Measurements from ENCODE around the gene WDR75. TPM values are rescaled to one million over a fixed set of nuclear protein-coding genes. Genes with fewer than 3 reads are reported as not detected.

The WDR75 gene
- 10 to 100 TPM; 11.6 to 37.5 (median 15.6) TPM for polyA plus RNA-seq
- long read RNA-seq, donor 1, result 0 reads
- long read RNA-seq, donor 2, partial matches to known transcripts, result 0 of 4 reads
- long read RNA-seq, donor 2, other reads (novel, unspliced or antisense), result 0 of 4 reads
- long read RNA-seq, donor 3, partial matches to known transcripts, result 0 of 6 reads
- long read RNA-seq, donor 3, other reads (novel, unspliced or antisense), result 0 of 6 reads
- long read RNA-seq, donor 4, result 0 reads
- long read RNA-seq, donor 5, result 0 reads
- long read RNA-seq, donor 6, full-length matches to known transcripts, result 5 of 13 reads
- long read RNA-seq, donor 6, partial matches to known transcripts, result 8 of 13 reads
- long read RNA-seq, donor 6, other reads (novel, unspliced or antisense), result 0 of 13 reads
- long read RNA-seq, donor 7, result 0 reads
- long read RNA-seq, donor 8, partial matches to known transcripts, result 0 of 2 reads
- long read RNA-seq, donor 8, other reads (novel, unspliced or antisense), result 0 of 2 reads
- long read RNA-seq, donor 9, partial matches to known transcripts, result 0 of 2 reads
- long read RNA-seq, donor 9, other reads (novel, unspliced or antisense), result 0 of 2 reads
- long read RNA-seq, donor 10, partial matches to known transcripts, result 16 of 24 reads
- long read RNA-seq, donor 10, other reads (novel, unspliced or antisense), result 0 of 24 reads

DNA sequence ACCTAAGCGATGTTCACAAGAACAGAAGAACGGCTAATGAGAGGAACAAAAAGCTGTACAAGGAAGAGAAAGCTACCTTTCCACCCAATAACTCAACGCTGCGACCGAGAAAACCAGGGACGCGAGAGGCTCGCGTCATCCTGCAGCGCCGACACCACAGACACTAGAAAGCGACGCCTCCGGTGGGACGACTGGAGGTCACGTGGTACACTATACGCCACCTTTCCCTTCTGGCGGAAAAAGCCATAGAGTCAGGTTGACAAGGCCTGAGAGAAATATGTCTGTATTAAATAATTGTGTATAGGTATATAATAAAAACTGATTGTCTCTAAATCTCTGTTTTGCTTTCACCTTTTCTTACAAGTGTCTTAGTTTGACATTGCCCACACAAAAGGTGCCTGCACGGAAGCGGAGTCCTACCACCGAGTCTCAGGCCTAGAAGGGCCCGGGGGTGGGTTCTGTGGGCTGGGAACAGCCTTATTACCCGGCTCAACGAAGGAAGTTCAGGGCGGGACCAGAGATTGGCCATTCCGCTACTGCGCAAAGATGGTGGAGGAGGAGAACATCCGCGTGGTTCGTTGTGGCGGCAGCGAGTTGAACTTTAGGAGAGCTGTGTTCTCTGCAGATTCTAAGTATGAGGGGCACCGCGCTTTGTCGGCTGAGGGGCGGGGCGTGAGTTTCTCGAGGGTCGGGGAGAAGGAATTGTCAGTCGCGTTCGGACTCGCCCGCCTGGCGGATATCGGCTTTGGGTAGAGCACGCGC lies at the start of gene WDR75:
WDR75 (plus strand) TSS at position 528 of the 762 bp plus-strand sequence; CDS start at position 547, 19 bp downstream.
- H3K36me3 ChIP-seq (ENCODE audit: control insufficient read depth in 3 of 3, insufficient read depth in 2 of 3, low read depth in 1 of 3, low read length in 3 of 3), result peaks cover 0 to 2% (median 0%) of the 10 kb centered on the region in 3 donors
- FAIRE-seq, result no peak
- DNase-seq, result peak; percentile 96 to 97
- H3K27ac ChIP-seq (ENCODE audit: low read depth in 1 of 3, low read length in 2 of 3), result peak within 1 kb of the TSS; percentile 94 to 96 (median 96)
- no peaks in the 10 kb centered on the region for H3K27me3 ChIP-seq (ENCODE audit: control insufficient read depth in 3 of 3, insufficient read depth in 3 of 3, low read length in 3 of 3)
- WGBS, 3 donors, result 0 to 1% (median 0%) methylated on average over 47 to 48 of the region's 48 CpGs
- peak within 1 kb of the TSS; percentile 73 to 82 (median 77) for H3K4me3 ChIP-seq (ENCODE audit: low read depth in 1 of 3, low read length in 3 of 3)
- H3K9me3 ChIP-seq (ENCODE audit: control insufficient read depth in 2 of 2, insufficient read depth in 1 of 2, low read depth in 1 of 2, low read length in 1 of 2), result no peaks in the 10 kb centered on the region
- peaks cover 2 to 16% (median 13%) of the 10 kb centered on the region in 3 donors for H3K4me1 ChIP-seq (ENCODE audit: control insufficient read depth in 3 of 3, insufficient read depth in 2 of 3, low read depth in 1 of 3, low read length in 2 of 3)

DNA sequence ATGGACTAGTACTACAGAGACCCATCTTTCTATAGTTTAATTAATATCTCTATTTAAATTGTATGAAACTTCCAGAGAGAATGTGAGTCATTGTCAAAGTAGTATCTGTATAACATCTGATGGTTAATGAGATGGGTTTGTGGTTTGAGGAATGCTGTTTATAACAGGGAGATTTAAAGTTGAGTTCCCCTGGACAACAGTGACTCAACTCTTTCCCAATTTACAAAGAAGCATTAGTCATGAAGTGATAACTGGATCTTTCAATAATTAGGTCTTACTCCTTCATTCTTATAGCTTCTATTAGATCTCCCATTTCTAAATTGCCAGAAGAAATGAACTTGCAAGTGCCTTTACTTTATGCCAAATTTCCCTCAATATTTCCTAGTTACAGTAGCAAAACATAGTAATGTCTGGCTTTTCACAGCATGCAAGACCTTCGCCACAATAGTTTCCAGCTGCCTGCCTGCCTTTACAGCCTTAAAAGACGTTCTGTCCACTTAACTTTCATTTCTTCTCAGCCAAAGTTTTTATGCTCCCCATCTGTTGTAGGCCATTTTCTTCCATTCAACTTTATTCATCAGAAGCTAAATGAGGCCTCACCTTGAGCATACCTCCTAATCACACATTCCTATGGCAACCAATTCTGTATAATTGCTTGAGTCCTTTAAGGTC lies 47.7 kb upstream of the WDR75 start:
- peaks cover 0 to 4% of the 10 kb centered on the region in 2 donors for H3K9me3 ChIP-seq (ENCODE audit: control insufficient read depth in 2 of 2, insufficient read depth in 1 of 2, low read depth in 1 of 2, low read length in 1 of 2)
- no peaks in the 10 kb centered on the region for H3K4me1 ChIP-seq (ENCODE audit: control insufficient read depth in 3 of 3, insufficient read depth in 2 of 3, low read depth in 1 of 3, low read length in 2 of 3)
- H3K27me3 ChIP-seq (ENCODE audit: control insufficient read depth in 3 of 3, insufficient read depth in 3 of 3, low read length in 3 of 3), result no peaks in the 10 kb centered on the region
- no peaks in the 10 kb centered on the region for H3K36me3 ChIP-seq (ENCODE audit: control insufficient read depth in 3 of 3, insufficient read depth in 2 of 3, low read depth in 1 of 3, low read length in 3 of 3)
- WGBS, 3 donors, result 67 to 79% (median 77%) methylated on average over 2 of the region's 2 CpGs
- H3K27ac ChIP-seq (ENCODE audit: low read depth in 1 of 3, low read length in 2 of 3), result no peak overlapping the region
- DNase-seq (no peak), FAIRE-seq (no peak)
- no peak overlapping the region for H3K4me3 ChIP-seq (ENCODE audit: low read depth in 1 of 3, low read length in 3 of 3)

DNA sequence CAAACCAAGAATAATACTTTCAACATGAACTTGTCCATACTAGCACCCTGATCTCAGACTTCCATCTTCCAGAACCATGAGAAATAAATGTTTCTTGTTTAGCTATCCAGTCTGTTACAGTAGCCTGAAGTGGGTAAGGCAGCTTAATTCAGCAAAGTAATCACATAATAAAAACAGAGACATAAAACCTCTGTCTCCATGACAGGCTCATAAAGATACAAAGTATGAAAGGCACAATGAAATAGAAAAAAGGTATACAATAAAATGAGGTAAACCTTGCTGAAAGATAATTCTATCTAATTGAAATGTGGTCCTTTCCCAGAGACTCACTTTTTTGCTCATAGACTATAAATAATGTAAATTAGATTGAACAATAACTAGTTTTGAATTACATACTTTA lies 46.7 kb upstream of the WDR75 start:
- Histone ChIP-seq H3K4me1 (ENCODE audit: control insufficient read depth in 3 of 3, insufficient read depth in 2 of 3, low read depth in 1 of 3, low read length in 2 of 3) (no peaks in the 10 kb centered on the region), H3K36me3 (ENCODE audit: control insufficient read depth in 3 of 3, insufficient read depth in 2 of 3, low read depth in 1 of 3, low read length in 3 of 3) (no peaks in the 10 kb centered on the region), H3K4me3 (ENCODE audit: low read depth in 1 of 3, low read length in 3 of 3) (no peak overlapping the region), H3K27ac (ENCODE audit: low read depth in 1 of 3, low read length in 2 of 3) (no peak overlapping the region), H3K9me3 (ENCODE audit: control insufficient read depth in 2 of 2, insufficient read depth in 1 of 2, low read depth in 1 of 2, low read length in 1 of 2) (peaks cover 0 to 4% of the 10 kb centered on the region in 2 donors), H3K27me3 (ENCODE audit: control insufficient read depth in 3 of 3, insufficient read depth in 3 of 3, low read length in 3 of 3) (no peaks in the 10 kb centered on the region)
- FAIRE-seq (no peak), DNase-seq (no peak)

DNA sequence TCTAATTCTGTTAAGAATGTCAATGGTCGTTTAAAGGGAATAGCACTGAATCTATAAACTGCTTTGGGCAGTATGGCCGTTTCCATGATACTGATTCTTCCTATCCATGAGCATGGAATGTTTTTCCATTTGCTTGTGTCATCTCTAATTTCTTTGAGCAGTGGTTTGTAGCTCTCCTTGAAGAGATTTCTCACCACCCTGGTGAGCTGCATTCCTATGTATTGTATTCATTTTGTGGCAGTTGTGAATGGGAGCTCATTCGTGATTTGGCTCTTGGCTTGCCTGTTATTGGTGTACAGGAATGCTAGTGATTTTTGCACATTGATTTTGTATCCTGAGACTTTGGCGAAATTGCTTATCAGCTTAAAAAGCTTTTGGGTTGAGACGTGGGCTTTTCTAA lies 38.3 kb upstream of the WDR75 start:
- H3K4me1 ChIP-seq (ENCODE audit: control insufficient read depth in 3 of 3, insufficient read depth in 2 of 3, low read depth in 1 of 3, low read length in 2 of 3), result no peaks in the 10 kb centered on the region
- DNase-seq (no peak), FAIRE-seq (no peak)
- H3K4me3 ChIP-seq (ENCODE audit: low read depth in 1 of 3, low read length in 3 of 3), result no peak overlapping the region
- H3K36me3 ChIP-seq (ENCODE audit: control insufficient read depth in 3 of 3, insufficient read depth in 2 of 3, low read depth in 1 of 3, low read length in 3 of 3), result no peaks in the 10 kb centered on the region
- H3K9me3 ChIP-seq (ENCODE audit: control insufficient read depth in 2 of 2, insufficient read depth in 1 of 2, low read depth in 1 of 2, low read length in 1 of 2), result no peaks in the 10 kb centered on the region
- H3K27ac ChIP-seq (ENCODE audit: low read depth in 1 of 3, low read length in 2 of 3), result no peak overlapping the region
- 75 to 85% (median 81%) methylated on average over 5 of the region's 5 CpGs for WGBS, 3 donors
- H3K27me3 ChIP-seq (ENCODE audit: control insufficient read depth in 3 of 3, insufficient read depth in 3 of 3, low read length in 3 of 3), result no peaks in the 10 kb centered on the region

DNA sequence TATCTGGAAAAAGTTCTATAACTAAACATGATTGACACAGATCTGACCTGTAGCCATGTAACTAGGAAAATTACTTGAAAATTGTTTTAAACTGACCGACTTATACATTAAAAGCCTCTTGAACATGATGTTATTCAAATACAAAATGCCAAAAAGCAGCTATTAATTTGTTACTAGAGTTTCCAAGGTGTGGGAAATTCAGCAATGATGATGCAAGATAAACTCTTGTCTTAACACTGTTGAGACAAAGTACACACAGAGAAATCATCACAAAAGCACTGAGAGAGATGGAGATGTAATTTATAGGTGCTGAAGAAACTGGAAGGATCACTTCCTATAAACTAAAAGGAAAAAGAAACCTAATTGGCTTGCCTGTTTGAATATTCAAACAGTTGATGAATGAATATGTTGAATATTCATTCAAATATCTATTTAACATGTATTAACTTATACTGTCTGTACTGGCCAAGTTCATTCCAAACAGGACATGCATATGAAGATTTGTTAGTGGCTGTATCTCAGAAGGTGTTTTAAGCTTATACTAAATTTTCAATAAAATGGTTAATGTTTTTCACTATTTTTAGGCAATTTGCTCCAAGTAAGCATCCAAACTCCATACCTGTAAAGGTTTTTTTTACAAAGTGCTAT lies 34.6 kb upstream of the WDR75 start:
- Histone ChIP-seq H3K9me3 (ENCODE audit: control insufficient read depth in 2 of 2, insufficient read depth in 1 of 2, low read depth in 1 of 2, low read length in 1 of 2) (no peaks in the 10 kb centered on the region), H3K4me1 (ENCODE audit: control insufficient read depth in 3 of 3, insufficient read depth in 2 of 3, low read depth in 1 of 3, low read length in 2 of 3) (peaks cover 0 to 3% (median 0%) of the 10 kb centered on the region in 3 donors), H3K27me3 (ENCODE audit: control insufficient read depth in 3 of 3, insufficient read depth in 3 of 3, low read length in 3 of 3) (no peaks in the 10 kb centered on the region), H3K36me3 (ENCODE audit: control insufficient read depth in 3 of 3, insufficient read depth in 2 of 3, low read depth in 1 of 3, low read length in 3 of 3) (no peaks in the 10 kb centered on the region), H3K27ac (ENCODE audit: low read depth in 1 of 3, low read length in 2 of 3) (peak overlapping the region in 1 of 3 donors; percentile 12), H3K4me3 (ENCODE audit: low read depth in 1 of 3, low read length in 3 of 3) (no peak overlapping the region)
- DNase-seq (no peak), FAIRE-seq (no peak)
- 74 to 91% (median 80%) methylated on average over 1 of the region's 1 CpG for WGBS, 3 donors

DNA sequence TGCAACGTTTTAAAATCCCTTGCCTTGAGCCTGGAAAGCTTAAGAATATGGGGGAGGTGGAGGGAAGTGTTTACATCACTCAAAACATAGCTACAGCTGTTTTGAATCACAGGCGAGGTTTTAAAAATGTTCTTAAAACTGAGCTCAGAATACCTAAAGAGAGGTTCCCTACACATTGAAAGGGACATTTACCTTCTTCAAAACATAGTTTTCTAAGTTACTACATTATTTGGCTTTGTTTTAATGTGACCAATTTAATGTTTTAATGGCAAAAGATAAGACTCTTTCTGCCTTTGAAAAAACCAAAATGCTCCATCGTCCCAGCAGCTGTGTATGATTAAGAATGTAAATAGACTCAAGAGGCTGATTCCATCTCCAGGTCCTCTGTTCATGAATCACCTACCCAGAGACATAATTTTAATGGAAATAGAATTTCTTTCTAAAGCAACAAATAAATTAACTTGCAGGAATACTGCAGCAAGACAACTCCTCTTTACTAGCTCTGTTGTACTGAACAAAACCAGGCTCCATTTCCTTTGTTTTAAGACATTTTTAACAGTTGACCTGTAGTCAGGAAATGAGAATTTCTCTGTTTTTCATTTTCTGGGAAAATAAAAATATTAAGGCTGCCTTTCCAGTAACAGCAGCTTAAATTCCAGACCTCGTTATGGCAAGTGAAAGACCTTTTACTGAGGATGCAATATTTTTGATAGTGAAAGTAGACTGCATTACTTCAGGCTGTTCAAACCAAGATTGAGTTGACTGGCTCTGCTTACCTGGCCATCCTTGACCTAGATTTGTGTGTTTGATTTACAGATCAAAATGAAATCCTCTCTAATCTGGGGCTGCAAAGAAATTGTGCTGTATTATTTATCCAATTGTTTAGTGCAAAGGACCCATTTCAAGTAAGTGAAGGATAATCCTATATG lies 33.7 kb upstream of the WDR75 start:
- Histone ChIP-seq H3K9me3 (ENCODE audit: control insufficient read depth in 2 of 2, insufficient read depth in 1 of 2, low read depth in 1 of 2, low read length in 1 of 2) (no peaks in the 10 kb centered on the region), H3K4me1 (ENCODE audit: control insufficient read depth in 3 of 3, insufficient read depth in 2 of 3, low read depth in 1 of 3, low read length in 2 of 3) (peaks cover 0 to 3% (median 0%) of the 10 kb centered on the region in 3 donors), H3K27me3 (ENCODE audit: control insufficient read depth in 3 of 3, insufficient read depth in 3 of 3, low read length in 3 of 3) (no peaks in the 10 kb centered on the region), H3K4me3 (ENCODE audit: low read depth in 1 of 3, low read length in 3 of 3) (no peak overlapping the region), H3K36me3 (ENCODE audit: control insufficient read depth in 3 of 3, insufficient read depth in 2 of 3, low read depth in 1 of 3, low read length in 3 of 3) (no peaks in the 10 kb centered on the region), H3K27ac (ENCODE audit: low read depth in 1 of 3, low read length in 2 of 3) (peak overlapping the region in 1 of 3 donors; percentile 32)
- FAIRE-seq (no peak), DNase-seq (peak in 1 of 2 donors; percentile 7)
- WGBS, 3 donors, result 26 to 33% (median 30%) methylated on average over 4 of the region's 4 CpGs

DNA sequence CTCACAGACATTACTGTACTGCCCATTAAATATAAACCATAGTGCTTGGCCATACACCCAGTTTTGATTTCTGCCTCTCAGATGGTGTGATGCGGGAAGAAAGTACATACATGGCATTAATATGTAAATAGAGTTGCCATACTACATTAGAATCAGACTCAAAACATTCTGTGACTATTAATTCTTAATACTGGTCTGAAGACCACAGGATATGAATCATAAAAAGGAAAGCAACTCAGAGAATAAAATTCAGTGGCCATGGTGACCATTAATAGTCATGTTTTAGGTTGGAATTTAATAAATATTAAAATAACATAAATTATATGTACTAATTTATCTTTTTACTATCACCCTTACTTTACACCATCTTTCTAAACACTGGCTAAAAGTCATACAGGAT lies 33.0 kb upstream of the WDR75 start:
- Histone ChIP-seq H3K4me3 (ENCODE audit: low read depth in 1 of 3, low read length in 3 of 3) (no peak overlapping the region), H3K27me3 (ENCODE audit: control insufficient read depth in 3 of 3, insufficient read depth in 3 of 3, low read length in 3 of 3) (no peaks in the 10 kb centered on the region), H3K27ac (ENCODE audit: low read depth in 1 of 3, low read length in 2 of 3) (peak overlapping the region in 2 of 3 donors; percentile 32 to 34), H3K36me3 (ENCODE audit: control insufficient read depth in 3 of 3, insufficient read depth in 2 of 3, low read depth in 1 of 3, low read length in 3 of 3) (no peaks in the 10 kb centered on the region), H3K9me3 (ENCODE audit: control insufficient read depth in 2 of 2, insufficient read depth in 1 of 2, low read depth in 1 of 2, low read length in 1 of 2) (no peaks in the 10 kb centered on the region), H3K4me1 (ENCODE audit: control insufficient read depth in 3 of 3, insufficient read depth in 2 of 3, low read depth in 1 of 3, low read length in 2 of 3) (peaks cover 0 to 3% (median 0%) of the 10 kb centered on the region in 3 donors)
- no peak for FAIRE-seq
- no peak for DNase-seq
- WGBS, 3 donors, result 92 to 97% (median 94%) methylated on average over 1 of the region's 1 CpG
